RPMI7951 (cell line): Measurements from ENCODE around the gene RAMP2. TPM values are rescaled to one million over a fixed set of nuclear protein-coding genes. Genes with fewer than 3 reads are reported as not detected.

Experiments used
- DNase-seq: peaks from one replicate; pipeline ENCODE4 v3.0.0-alpha.2; 2012; ENCODE audit warnings: low read depth
- total RNA-seq: library from RNA; depleted of rRNA; stranded (reverse); fragments of >200 nt; shearing (Covaris generic); gene quantifications from 2 replicates; pipeline ENCODE4 v1.2.3, GENCODE V29; 2014; rRNA removed

RAMP2 gene
- total RNA-seq, 1 experiment from 2014 or later: 2.4 TPM

- no peak for DNase-seq
These were observed 31.5 kb downstream of the RAMP2 start for GRCh38 chr17:42792545-42792944.

- DNase-seq: no peak
These were observed 34.0 kb downstream of the RAMP2 start for GRCh38 chr17:42795061-42795460.

- DNase-seq: no peak
These were observed 34.4 kb downstream of the RAMP2 start for GRCh38 chr17:42795465-42795864.

GRCh38 chr17:42796066-42796758 lies 35.2 kb downstream of the RAMP2 start:
- no peak for DNase-seq

GRCh38 chr17:42797067-42798007 lies 36.3 kb downstream of the RAMP2 start:
- DNase-seq: no peak

- DNase-seq: no peak
These were observed 37.0 kb downstream of the RAMP2 start for GRCh38 chr17:42798011-42798382.

- peak; percentile 81 for DNase-seq
These were observed 37.7 kb downstream of the RAMP2 start, which contains the start of the genes CNTD1 and COA3 for GRCh38 chr17:42798383-42799380. Gene CNTD1, plus strand, starts transcription at chr17:42798861. Its CDS starts 207 bp downstream, at chr17:42799068. Gene COA3, minus strand, starts transcription at chr17:42798704. Its CDS starts 23 bp downstream, at chr17:42798681.

- DNase-seq: no peak
These were observed 42.3 kb downstream of the RAMP2 start for GRCh38 chr17:42803074-42803883.

GRCh38 chr17:42804918-42805367 lies 43.9 kb downstream of the RAMP2 start:
- no peak for DNase-seq

- no peak for DNase-seq
These were observed 45.2 kb downstream of the RAMP2 start for GRCh38 chr17:42806249-42806648.

- peak; percentile 50 for DNase-seq
These were observed 48.2 kb downstream of the RAMP2 start for GRCh38 chr17:42809250-42809649.

Other genes starting within 250 kb of the RAMP2 start
- 12.7 and 15.5 TPM in 2 replicates for gene NAGLU, start 225.0 kb upstream of the RAMP2 start, total RNA-seq
- 0.68 and 1.4 TPM in 2 replicates for gene HSD17B1, start 208.3 kb upstream of the RAMP2 start, total RNA-seq
- gene COASY, start 199.1 kb upstream of the RAMP2 start, total RNA-seq: 13.8 and 17.8 TPM in 2 replicates
- gene MLX, start 194.1 kb upstream of the RAMP2 start, total RNA-seq: 28.1 and 29.7 TPM in 2 replicates
- 18.7 and 25.0 TPM in 2 replicates for gene PSMC3IP, start 183.5 kb upstream of the RAMP2 start, total RNA-seq
- 25.4 and 28.7 TPM in 2 replicates for gene RETREG3, start 151.9 kb upstream of the RAMP2 start, total RNA-seq
- 128 and 148 TPM in 2 replicates for gene TUBG1, start 151.5 kb upstream of the RAMP2 start, total RNA-seq
- gene TUBG2, start 101.9 kb upstream of the RAMP2 start, total RNA-seq: 19.9 and 21.6 TPM in 2 replicates
- gene PLEKHH3, start 84.2 kb upstream of the RAMP2 start, total RNA-seq: 9.9 and 12.5 TPM in 2 replicates
- 1.4 and 2.0 TPM in 2 replicates for gene CCR10, start 79.4 kb upstream of the RAMP2 start, total RNA-seq
- gene CNTNAP1, start 78.7 kb upstream of the RAMP2 start, total RNA-seq: 9.6 and 10.2 TPM in 2 replicates
- 8.5 and 9.7 TPM in 2 replicates for gene EZH1, start 16.2 kb upstream of the RAMP2 start, total RNA-seq
- 106 and 117 TPM in 2 replicates for gene VPS25, start 12.2 kb downstream of the RAMP2 start, total RNA-seq
- 0.20 and 0.24 TPM in 2 replicates for gene WNK4, start 19.4 kb downstream of the RAMP2 start, total RNA-seq
- 102 and 119 TPM in 2 replicates for gene COA3, start 37.5 kb downstream of the RAMP2 start, total RNA-seq
- gene CNTD1, start 37.6 kb downstream of the RAMP2 start, total RNA-seq: 0.98 and 1.1 TPM in 2 replicates
- gene BECN1, start 63.1 kb downstream of the RAMP2 start, total RNA-seq: 65.8 and 75.1 TPM in 2 replicates
- 74.4 and 96.1 TPM in 2 replicates for gene PSME3, start 72.2 kb downstream of the RAMP2 start, total RNA-seq
- gene AOC2, start 83.4 kb downstream of the RAMP2 start, total RNA-seq: 0.10 and 0.36 TPM in 2 replicates
- gene AOC3, start 90.0 kb downstream of the RAMP2 start, total RNA-seq: 0.10 TPM in 1 of 2 replicates, not detected in the other
- gene G6PC1, start 139.6 kb downstream of the RAMP2 start, total RNA-seq: not detected in 2 replicates
- 20.3 and 22.7 TPM in 2 replicates for gene AARSD1, start 203.2 kb downstream of the RAMP2 start, total RNA-seq
- gene PTGES3L, start 218.9 kb downstream of the RAMP2 start, total RNA-seq: 2.0 and 2.3 TPM in 2 replicates
- 4.7 and 5.0 TPM in 2 replicates for gene RUNDC1, start 219.3 kb downstream of the RAMP2 start, total RNA-seq
- gene RPL27, start 237.2 kb downstream of the RAMP2 start, total RNA-seq: 1,798 and 1,894 TPM in 2 replicates
- gene IFI35, start 245.6 kb downstream of the RAMP2 start, total RNA-seq: 26.7 and 43.8 TPM in 2 replicates